HEK293T (cell line): ENCODE measurements around the gene SLC39A7.

Experiments
- CTCF ChIA-PET: fragments of 350-600 bp; formaldehyde crosslinking; extraction: SDS; loops from one replicate; lab custom pipeline; 2021; ENCODE audit warnings: antibody characterized with exemption, inconsistent platforms; lab: Yijun Ruan, JAX
- POLR2A ChIA-PET: fragments of 350-600 bp; formaldehyde crosslinking; extraction: SDS; loops from one replicate; lab custom pipeline; 2020; ENCODE audit warnings: antibody characterized with exemption, inconsistent platforms; lab: Yijun Ruan, JAX
- DNase-seq: peaks from one replicate; pipeline ENCODE4 v3.0.0; 2012; ENCODE audit warnings: mixed read lengths; ENCODE audit errors: extremely low spot score
- ARNT ChIP-seq: fragments of 450-650 bp; IDR thresholded peaks from 2 replicates; pipeline ENCODE4 v1.6.1; 2017; ENCODE audit warnings: mild to moderate bottlenecking
- BHLHE40 ChIP-seq: fragments of 450-650 bp; IDR thresholded peaks from 2 replicates; pipeline ENCODE4 v1.6.1; 2016; ENCODE audit warnings: mild to moderate bottlenecking, moderate library complexity, borderline replicate concordance
- CTBP1 ChIP-seq: fragments of 450-650 bp; IDR thresholded peaks from 2 replicates; pipeline ENCODE4 v1.6.1; 2016; ENCODE audit warnings: borderline replicate concordance
- ELF4 ChIP-seq: fragments of 450-650 bp; IDR thresholded peaks from 2 replicates; pipeline ENCODE4 v1.6.1; 2017; ENCODE audit warnings: antibody characterized with exemption
- FOXA1 ChIP-seq: fragments of 450-650 bp; IDR thresholded peaks from 2 replicates; pipeline ENCODE4 v1.6.1; 2016; ENCODE audit warnings: mild to moderate bottlenecking
- FOXK2 ChIP-seq: fragments of 450-650 bp; IDR thresholded peaks from 2 replicates; pipeline ENCODE4 v1.6.1; 2016; ENCODE audit warnings: mild to moderate bottlenecking
- FOXM1 ChIP-seq: fragments of 450-650 bp; IDR thresholded peaks from 2 replicates; pipeline ENCODE4 v1.6.1; 2017; ENCODE audit warnings: mild to moderate bottlenecking, borderline replicate concordance
- HDGF ChIP-seq: fragments of 450-650 bp; IDR thresholded peaks from 2 replicates; pipeline ENCODE4 v1.6.1; 2017; ENCODE audit warnings: antibody characterized with exemption, borderline replicate concordance
- L3MBTL2 ChIP-seq: fragments of 450-650 bp; conservative IDR thresholded peaks from 2 replicates; pipeline ENCODE4 v1.6.1; 2016; ENCODE audit warnings: mild to moderate bottlenecking
- LEF1 ChIP-seq: fragments of 450-650 bp; IDR thresholded peaks from 2 replicates; pipeline ENCODE4 v1.6.1; 2017; ENCODE audit warnings: mild to moderate bottlenecking, borderline replicate concordance
- NFRKB ChIP-seq: fragments of 450-650 bp; IDR thresholded peaks from 2 replicates; pipeline ENCODE4 v1.6.1; 2016; ENCODE audit warnings: mild to moderate bottlenecking, moderate library complexity
- SP1 ChIP-seq: fragments of 450-650 bp; IDR thresholded peaks from 2 replicates; pipeline ENCODE4 v1.6.1; 2017
- SUZ12 ChIP-seq: fragments of 450-650 bp; IDR thresholded peaks from 2 replicates; pipeline ENCODE4 v1.6.1; 2016; ENCODE audit warnings: mild to moderate bottlenecking
- TARDBP ChIP-seq: fragments of 450-650 bp; IDR thresholded peaks from 2 replicates; pipeline ENCODE4 v1.6.1; 2016
- ZNF384 ChIP-seq: fragments of 450-650 bp; IDR thresholded peaks from 2 replicates; pipeline ENCODE4 v1.6.1; 2016
- TF ChIP-seq, protein P1 (sequence below): fragments of 450-650 bp; IDR thresholded peaks from 2 replicates; pipeline ENCODE4 v1.6.1; 2016

SLC39A7 gene

GRCh38 chr6:33185654-33186187 lies 14.9 kb upstream of the SLC39A7 start:
- no peak for DNase-seq
- POLR2A ChIA-PET, result interaction anchor here (1.7 kb wide), 1 partner anchor 14 kb away, joined by 5 read pairs; no protein-coding TSS in a partner anchor
- TF ChIP-seq L3MBTL2 (no peak), ARNT (no peak), SUZ12 (no peak), ZNF384 (no peak), FOXA1 (no peak), ELF4 (no peak), BHLHE40 (no peak), HDGF (no peak), FOXK2 (no peak), CTBP1 (no peak), NFRKB (no peak), FOXM1 (no peak), TARDBP (no peak)
- TF ChIP-seq, protein P1, sequence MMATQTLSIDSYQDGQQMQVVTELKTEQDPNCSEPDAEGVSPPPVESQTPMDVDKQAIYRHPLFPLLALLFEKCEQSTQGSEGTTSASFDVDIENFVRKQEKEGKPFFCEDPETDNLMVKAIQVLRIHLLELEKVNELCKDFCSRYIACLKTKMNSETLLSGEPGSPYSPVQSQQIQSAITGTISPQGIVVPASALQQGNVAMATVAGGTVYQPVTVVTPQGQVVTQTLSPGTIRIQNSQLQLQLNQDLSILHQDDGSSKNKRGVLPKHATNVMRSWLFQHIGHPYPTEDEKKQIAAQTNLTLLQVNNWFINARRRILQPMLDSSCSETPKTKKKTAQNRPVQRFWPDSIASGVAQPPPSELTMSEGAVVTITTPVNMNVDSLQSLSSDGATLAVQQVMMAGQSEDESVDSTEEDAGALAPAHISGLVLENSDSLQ, result no peak
- CTCF ChIA-PET, result no interaction called here

GRCh38 chr6:33187809-33188208 lies 12.9 kb upstream of the SLC39A7 start:
- DNase-seq, result no peak
- CTCF ChIA-PET, result no interaction called here
- no peak for TF ChIP-seq BHLHE40
- no peak for TF ChIP-seq LEF1
- no peak for TF ChIP-seq SP1
- no peak for TF ChIP-seq SUZ12
- TF ChIP-seq FOXK2, result no peak
- TF ChIP-seq L3MBTL2, result no peak
- TF ChIP-seq CTBP1, result no peak
- TF ChIP-seq TARDBP, result no peak
- no peak for TF ChIP-seq FOXA1
- TF ChIP-seq ZNF384, result no peak
- no peak for TF ChIP-seq FOXM1
- no peak for TF ChIP-seq HDGF
- no peak for TF ChIP-seq NFRKB
- TF ChIP-seq, protein P1, result no peak
- TF ChIP-seq ELF4, result no peak
- no peak for TF ChIP-seq ARNT
- POLR2A ChIA-PET, result no interaction called here

- CTCF ChIA-PET, result no interaction called here
These were observed 11.5 kb upstream of the SLC39A7 start for GRCh38 chr6:33189164-33189563.

GRCh38 chr6:33189625-33190448 lies 10.8 kb upstream of the SLC39A7 start:
- TF ChIP-seq BHLHE40 (no peak), CTBP1 (no peak), FOXM1 (no peak), ELF4 (no peak), FOXK2 (no peak), L3MBTL2 (no peak), TARDBP (no peak), HDGF (no peak), SUZ12 (no peak), LEF1 (no peak), ARNT (no peak), SP1 (no peak)
- TF ChIP-seq, protein P1, result no peak
- CTCF ChIA-PET, result interaction anchor here (0.7 kb wide), 1 partner anchor 42 kb away, joined by 3 read pairs; no protein-coding TSS in a partner anchor
- POLR2A ChIA-PET, result interaction anchor here (1.4 kb wide), 1 partner anchor 18 kb away, joined by 3 read pairs; no protein-coding TSS in a partner anchor
- no peak for DNase-seq

More at GRCh38 chr6:33189164-33189563, 11.5 kb upstream of the SLC39A7 start:
- DNase-seq, result no peak
- POLR2A ChIA-PET, result interaction anchor here (1.4 kb wide), 1 partner anchor 18 kb away, joined by 3 read pairs; no protein-coding TSS in a partner anchor
- TF ChIP-seq NFRKB (no peak), ARNT (no peak), BHLHE40 (no peak), FOXK2 (no peak), L3MBTL2 (no peak), HDGF (no peak), CTBP1 (no peak)

- no peak for TF ChIP-seq LEF1
- TF ChIP-seq, protein P1, result no peak
- no peak for TF ChIP-seq SUZ12
- no peak for TF ChIP-seq TARDBP
- no peak for TF ChIP-seq CTBP1
- CTCF ChIA-PET, result interaction anchor here (0.7 kb wide), 1 partner anchor 43 kb away, joined by 3 read pairs; no protein-coding TSS in a partner anchor
- DNase-seq, result no peak
- POLR2A ChIA-PET, result interaction anchor here (1.4 kb wide), 1 partner anchor 17 kb away, joined by 3 read pairs; no protein-coding TSS in a partner anchor
These were observed 10.1 kb upstream of the SLC39A7 start for GRCh38 chr6:33190504-33191107.
